ENCODE data around the gene ELL3.
"Not testable (repeated sequence)": the region's sequence is repeated elsewhere in the genome, so short reads cannot be mapped to it uniquely, and the experiment has no call there.

Gene ELL3

DNA sequence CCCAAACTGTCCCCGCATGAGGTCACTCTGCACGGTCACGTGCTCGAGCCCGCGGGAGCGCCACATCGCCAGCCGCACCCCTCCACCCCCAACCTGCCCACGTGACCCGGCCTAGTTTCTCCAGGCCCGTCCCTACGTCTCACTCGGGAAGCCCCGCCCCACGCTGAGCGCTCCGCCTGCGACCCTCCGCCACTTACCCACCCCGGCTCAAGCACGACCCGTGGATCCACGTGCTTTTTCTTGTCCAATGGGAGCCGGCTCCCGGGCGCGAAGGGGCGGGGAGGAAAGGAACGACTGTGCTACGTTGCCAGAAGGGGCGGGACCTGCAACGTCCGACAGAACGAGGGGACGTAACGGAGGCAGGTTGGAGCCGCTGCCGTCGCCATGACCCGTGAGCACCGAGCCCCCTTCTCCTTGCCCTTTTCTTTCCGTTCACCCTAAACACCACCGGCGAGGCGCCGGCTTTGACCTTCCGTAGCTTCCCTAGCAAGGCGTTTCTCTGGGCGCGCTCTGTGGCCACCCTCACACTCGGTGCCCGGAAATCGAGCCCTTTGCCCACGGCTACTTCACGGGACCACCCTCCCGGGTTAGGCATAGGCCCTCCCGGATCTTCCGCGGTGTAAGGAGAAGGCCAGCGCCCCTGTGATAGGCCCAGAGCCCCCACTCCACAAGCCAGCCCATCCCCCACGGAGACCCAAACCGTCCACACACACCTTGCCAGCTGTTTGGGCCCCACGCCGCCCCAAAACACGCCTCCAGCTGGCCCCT is 15.4 kb upstream of the ELL3 start, which contains the start of gene SERF2:
Gene SERF2 (plus strand): TSS at position 328 of the 768 bp plus-strand sequence. CDS start 57 bp downstream, at position 385.
- peak; percentile 97 for DNase-seq

- no peak for DNase-seq
These were observed 12.6 kb upstream of the ELL3 start for GRCh38 chr15:43789409-43789808.

DNA sequence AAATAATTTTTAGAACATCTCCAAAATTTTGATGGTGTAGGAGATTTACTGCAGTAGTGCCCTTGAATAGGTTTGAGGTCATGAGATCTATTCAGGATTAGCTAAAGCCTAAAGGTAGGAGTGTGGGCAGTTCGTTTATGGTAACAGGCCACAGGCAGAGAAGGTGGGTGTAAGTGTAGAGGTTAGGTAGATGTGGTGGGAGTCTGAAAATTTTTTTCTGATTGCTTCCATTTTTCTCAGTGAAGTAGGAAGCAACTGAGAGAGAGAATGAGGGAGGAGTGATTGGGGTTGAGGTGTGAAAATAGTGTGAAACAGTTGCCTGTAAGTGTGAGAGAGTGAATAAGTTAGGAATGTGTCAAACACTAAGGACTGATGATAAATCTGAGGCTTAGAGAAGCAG is 2.2 kb upstream of the ELL3 start:
- no peak for DNase-seq

- DNase-seq, result peak; percentile 91
These were observed 625 bp upstream of the ELL3 start for GRCh38 chr15:43777267-43777914.

DNA sequence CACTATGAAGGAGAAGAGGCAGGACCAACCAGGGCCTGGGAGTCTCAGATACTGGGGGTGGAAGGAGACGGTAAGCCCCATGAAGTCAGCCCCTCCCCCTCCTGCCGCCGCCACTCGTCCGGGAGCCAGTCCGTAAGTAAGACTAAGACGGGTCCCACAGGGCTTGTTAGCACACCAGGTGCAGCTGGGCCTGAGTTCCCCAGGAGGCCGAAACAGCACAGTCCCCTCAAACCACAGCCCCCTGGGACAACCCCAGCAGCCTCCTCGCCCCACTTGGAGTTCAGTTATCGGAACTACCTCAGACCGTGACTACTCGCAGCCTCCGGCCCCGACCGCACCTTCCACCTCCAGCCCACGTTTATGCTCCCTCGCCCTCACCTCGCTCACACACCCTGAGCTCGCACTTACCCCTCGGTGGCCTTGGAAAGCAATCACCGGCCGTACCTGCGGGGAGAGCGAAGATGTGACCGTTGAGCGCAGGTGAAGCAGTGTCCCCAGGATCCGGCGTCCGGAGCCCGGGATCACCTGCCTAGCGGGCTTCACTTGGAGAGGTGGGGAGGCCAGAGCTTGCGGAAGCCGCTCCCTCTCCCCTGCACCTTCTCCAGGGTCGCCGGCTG is 557 bp downstream of the ELL3 start:
- peak; percentile 65 for DNase-seq

- DNase-seq, result peak; percentile 23
These were observed 1.3 kb downstream of the ELL3 start for GRCh38 chr15:43775411-43775965.

DNA sequence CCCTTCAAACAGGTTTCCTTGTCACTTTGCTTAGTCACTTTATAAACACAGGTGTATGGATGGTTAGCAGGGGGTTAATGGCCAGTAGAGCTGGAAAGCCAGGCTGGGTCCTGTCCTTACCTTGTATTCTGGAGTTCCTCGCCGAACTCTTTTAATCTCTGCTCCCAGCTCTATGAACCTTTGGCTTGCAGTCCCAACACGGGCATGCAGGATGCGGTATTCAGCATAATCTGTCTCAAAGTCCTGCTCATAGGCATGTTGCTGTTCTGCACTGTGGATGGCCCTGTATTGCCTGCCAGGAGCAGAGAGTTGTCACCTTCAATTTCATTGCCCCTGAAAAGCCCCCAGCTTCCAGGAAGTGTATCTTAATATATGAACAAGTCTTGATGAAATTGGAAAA is 2.7 kb downstream of the ELL3 start:
- DNase-seq, result no peak

DNA sequence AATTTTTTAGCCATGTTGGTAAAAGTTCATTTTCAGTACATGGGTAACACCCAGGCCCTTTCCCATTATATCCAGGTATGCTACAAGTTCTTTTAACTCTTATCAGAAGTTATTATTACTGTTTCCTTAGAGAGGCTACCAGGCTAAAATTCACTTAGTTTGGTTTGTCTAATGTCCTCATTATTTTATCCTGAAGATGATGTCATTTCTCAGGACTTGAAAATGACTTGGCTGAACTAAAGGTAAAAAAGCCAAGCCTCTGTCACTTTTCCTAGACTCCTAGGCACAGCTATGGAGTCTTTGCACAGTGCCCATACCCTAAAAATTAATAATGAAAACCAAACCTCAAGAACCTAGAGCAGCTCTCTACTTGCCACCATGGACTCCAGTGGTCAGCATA is 4.1 kb downstream of the ELL3 start:
- no peak for DNase-seq

DNA sequence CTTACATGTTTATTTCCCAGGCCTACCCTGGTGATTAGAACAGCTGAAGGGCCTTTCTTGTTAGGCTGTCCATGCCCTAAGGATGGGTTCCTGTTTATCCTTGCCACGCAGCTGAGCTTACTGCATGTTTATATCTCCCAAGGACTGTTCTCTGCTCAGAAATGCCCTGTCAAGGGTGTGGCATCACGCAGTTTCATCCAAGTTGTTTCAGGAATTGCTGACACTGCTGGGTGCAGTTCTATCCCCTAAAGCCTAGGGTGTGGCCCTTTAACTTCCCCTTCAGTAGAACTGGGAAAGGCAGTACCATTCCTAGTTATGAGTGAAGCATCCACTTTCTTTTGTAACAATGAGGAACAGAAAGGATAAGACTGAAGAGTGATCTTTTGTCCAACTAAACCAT is 5.0 kb downstream of the ELL3 start:
- no peak for DNase-seq

DNA sequence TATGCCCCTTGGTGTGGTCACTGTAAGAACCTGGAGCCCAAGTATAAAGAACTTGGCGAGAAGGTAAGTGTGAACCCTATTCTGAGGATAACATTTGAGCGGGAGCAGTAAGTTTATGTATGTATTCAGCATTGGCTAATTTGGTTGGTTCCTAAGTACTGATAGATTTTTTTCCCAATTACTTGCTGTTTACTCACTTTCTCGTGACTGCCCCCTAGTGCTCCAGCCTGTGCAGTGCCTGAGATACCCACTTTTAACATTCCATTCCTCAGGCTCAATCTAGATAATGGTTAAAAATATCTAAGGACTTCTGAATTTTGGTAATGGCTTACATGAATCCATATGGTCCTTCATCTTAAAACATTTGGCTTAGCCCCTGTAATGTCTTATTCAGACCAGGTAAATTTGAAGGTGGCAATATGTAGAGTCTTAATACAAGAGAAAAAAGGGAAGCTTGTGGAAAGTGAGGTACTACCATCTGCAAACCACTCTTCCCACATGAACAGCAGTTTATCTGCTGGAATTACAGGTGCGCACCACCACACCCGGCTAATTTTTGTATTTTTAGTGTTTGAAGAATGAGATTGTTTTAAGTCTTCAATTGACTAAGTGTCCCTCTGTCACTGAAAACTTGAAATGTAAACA is 7.1 kb downstream of the ELL3 start:
- DNase-seq, result peak; percentile 40

- DNase-seq, result no peak
These were observed 12.8 kb downstream of the ELL3 start for GRCh38 chr15:43763819-43764446.

DNA sequence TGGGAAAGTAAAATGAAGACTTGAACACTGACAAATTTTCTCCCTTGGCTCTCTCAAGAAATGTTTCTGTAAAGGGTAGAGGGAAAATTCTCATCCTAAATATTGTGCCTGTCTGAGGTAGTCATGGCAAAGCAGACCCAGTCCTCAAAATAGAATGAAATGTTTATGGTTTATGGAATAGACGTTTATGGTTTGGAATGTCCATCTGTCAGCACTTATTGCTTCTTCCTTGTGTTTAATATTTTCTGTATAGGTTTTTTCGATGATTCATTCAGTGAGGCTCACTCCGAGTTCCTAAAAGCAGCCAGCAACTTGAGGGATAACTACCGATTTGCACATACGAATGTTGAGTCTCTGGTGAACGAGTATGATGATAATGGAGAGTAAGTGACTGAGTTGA is 13.9 kb downstream of the ELL3 start:
- DNase-seq, result no peak

DNA sequence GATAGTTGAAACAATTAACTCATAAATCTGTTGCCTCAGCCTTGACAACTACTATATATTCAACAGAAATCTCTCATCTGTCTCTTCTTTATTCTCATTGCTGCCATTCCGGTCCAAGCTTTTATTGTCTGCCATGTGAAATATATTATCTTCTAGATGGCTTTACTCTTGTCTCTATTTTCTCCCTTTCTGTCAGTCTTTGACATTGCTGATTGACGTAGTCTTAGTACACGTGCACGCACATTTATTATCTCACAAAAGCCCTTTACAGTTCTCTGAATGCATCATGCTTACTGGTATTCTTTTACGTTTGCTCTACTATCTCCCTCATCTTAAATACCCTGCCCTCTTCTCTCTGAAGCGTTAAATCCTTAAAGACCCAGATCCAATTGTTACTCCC is 24.9 kb downstream of the ELL3 start:
- no peak for DNase-seq

DNA sequence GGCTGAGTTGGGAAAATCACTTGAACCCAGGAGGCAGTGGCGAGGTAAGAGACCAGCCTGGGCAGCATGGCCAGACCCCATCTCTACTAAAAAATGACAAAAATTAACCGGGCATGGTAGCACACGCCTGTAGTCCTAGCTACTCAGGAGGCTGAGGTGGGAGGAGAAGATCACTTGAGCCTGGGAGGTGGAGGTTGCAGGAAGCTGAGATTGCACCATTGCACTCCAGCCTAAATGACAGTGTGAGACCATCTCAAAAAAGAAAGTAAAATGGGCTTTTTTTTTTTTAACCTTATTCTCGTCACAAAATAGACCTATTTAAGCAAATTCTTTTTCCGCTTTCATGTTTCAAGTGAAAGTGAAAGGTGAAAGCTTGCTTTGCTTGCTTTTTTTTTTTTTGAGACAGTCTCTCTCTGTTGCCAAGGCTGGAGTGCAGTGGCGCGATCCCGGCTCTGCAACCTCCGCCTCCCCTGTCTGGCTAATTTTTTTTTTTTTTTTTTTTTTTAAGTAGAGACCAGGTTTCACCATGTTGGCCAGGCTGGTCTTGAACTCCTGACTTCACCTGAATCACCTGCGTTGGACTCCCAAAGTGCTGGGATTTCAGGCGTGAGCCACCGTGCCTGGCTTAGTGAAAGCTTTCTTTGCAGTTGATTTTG is 26.9 kb downstream of the ELL3 start:
- no peak for DNase-seq

DNA sequence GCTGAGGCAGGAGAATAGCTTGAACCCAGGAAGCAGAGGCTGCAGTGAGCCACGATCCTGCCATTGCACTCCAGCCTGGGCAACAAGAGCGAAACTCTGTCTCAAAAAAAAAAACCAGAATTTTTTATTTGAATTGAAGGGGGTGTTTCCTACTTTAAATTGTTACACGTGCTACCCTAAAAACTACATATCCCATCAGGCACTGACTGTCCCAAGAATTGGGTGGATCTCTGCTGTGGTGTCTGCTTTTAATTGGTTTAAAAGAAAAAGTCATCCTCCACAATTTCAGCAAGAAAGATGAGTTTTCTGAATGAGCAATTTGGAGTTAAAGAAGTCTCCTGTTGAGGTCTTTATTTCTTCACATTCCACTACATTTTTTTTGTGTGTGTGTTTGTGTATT is 28.4 kb downstream of the ELL3 start:
- no peak for DNase-seq

DNA sequence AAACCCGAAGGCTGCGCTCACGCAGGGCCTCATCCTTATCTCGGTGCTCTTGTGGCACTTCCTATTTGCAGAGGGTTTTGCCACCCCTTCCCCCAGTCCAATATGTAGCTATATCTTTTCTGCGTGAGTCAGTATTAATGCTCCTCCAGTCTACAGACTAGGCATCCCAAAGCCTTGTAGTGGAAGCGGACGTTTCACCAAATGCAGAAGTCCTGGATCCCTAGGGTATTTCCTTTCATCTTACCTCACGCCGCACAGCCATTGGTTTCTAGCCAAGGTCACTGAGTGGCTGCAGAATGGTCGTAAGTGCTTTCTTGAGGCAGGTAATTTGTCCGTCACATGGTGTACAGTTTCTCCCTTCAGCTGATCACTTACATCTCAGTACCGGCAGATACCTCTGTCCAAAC is 29.9 kb downstream of the ELL3 start:
- not testable (repeated sequence) for DNase-seq

DNA sequence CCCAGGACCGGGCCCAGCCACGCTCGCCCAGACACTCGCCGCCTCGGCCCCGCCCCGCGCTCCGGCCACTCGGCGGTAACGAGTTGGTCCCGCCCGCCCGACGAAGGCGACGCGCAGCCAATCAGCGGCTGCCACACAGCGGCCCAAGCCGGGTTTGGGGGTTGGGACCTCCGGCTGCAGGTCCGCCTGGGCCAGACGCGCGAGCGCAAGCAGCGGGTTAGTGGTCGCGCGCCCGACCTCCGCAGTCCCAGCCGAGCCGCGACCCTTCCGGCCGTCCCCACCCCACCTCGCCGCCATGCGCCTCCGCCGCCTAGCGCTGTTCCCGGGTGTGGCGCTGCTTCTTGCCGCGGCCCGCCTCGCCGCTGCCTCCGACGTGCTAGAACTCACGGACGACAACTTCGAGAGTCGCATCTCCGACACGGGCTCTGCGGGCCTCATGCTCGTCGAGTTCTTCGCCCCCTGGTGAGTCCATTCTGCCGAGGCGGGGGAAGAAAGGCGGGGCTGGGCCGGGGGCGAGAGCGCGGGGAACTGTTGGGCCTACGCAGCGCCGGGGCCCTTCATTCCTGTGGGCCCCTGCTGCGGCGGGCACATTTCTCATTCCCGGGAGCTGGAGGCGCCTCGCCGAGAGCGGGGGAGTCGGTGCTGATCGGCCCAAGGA is 30.4 kb downstream of the ELL3 start, which contains the start of gene PDIA3:
Gene PDIA3 (plus strand): TSS at position 194 of the 658 bp plus-strand sequence. CDS start 102 bp downstream, at position 296.
- peak; percentile 97 for DNase-seq

DNA sequence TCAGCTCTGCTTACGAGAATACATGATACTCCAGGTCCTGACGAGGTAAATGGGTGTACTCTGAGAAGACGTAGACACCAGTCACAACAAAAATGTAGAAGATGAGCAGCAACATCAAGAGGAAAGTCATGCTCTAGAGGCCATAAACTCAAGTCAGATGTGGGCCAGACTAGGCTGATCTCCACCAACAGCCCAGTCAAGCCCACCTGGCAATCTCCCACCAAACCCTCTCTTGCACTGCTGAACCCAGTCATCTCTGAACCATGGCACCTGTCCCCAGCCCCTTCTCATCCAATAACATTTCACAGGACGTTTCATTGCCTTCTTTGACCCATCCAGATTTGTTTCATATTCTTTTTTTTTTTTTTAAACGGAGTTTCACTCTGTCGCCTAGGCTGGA is 41.4 kb downstream of the ELL3 start:
- DNase-seq, result no peak

DNA sequence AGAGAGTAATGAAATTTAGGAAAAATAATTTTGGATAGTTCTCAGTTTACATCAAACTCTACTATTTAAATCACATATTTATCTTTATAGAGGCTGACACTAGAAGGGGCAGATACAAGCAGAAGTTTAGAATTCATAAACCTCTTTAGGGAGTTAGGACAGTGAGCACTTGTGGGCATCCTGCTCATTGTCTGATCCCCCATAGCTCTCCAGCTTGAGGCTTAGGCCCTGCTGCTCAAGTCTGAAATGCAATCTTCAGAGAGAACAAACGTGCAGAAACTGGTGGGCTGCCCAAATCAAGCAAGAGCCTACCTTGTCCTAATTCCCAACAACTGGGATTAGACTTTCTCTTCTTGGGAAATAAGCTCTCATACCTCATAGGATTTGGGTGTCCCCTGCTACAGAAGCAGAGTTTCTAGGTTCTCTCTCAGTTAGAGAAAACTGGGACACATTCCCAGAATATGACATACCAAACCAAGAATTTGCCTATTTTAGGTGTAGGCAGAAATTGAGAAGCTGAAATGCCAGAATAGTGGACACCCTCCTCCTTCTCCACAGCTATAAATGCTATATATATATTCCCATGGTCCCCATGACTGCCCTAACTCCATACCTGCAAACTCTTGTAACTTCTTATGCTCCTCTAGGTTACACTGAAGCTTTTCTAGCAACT is 48.6 kb downstream of the ELL3 start:
- DNase-seq, result not testable (repeated sequence)

DNA sequence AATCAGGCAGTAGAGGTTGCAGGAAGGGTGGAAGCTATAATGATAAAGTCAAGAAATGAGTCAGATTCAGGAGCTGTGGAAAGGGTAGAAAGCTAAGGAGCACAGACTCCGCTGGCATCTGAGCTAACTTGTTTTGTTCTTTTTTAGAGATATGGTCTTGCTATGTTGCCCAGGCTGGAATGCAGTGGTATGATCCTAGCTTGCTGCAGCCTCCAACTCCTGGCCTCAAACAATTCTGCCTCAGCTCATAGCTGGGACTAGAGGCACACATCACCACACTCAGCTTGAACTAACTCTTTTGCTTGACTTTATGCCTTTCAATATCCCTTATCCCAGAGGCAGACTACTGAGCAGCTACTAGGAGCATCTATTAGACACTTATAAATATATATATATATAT is 50.5 kb downstream of the ELL3 start:
- not testable (repeated sequence) for DNase-seq

- no peak for DNase-seq
These were observed 53.6 kb downstream of the ELL3 start for GRCh38 chr15:43723151-43723550.
